OCI-LY1 (cell line): Measurements from ENCODE around the gene SPATA33.

Experiments used
- H2AFZ ChIP-seq: fragments of 200-600 bp; sonication (generic), shearing (Covaris generic); 2 replicates; pipeline ENCODE4 v1.6.0; 2014; ENCODE audit warnings: antibody characterized with exemption, mild to moderate bottlenecking, low read length
- H3F3A ChIP-seq: fragments of 200-600 bp; sonication (generic), shearing (Covaris generic); 2 replicates; pipeline ENCODE4 v1.6.0; 2014; ENCODE audit warnings: mild to moderate bottlenecking, antibody characterized with exemption, low read length, moderate library complexity; ENCODE audit not compliant: insufficient read depth
- H3K27ac ChIP-seq: fragments of 200-600 bp; sonication (generic); 2 replicates; pipeline ENCODE4 v1.5.1; 2014; ENCODE audit warnings: low read length, mixed run types, mild to moderate bottlenecking, low read depth; ENCODE audit not compliant: poor library complexity, severe bottlenecking
- H3K27me3 ChIP-seq: fragments of 200-600 bp; sonication (generic); 2 replicates; pipeline ENCODE4 v1.6.0; 2014; ENCODE audit warnings: antibody characterized with exemption, mild to moderate bottlenecking, low read length, moderate library complexity; ENCODE audit not compliant: insufficient read depth
- H3K36me3 ChIP-seq: fragments of 200-600 bp; sonication (generic); 2 replicates; pipeline ENCODE4 v1.6.1; 2014; ENCODE audit warnings: mild to moderate bottlenecking, antibody characterized with exemption, low read length, moderate library complexity, mixed read lengths; ENCODE audit not compliant: insufficient read depth
- H3K4me1 ChIP-seq: fragments of 200-600 bp; sonication (generic); 2 replicates; pipeline ENCODE4 v1.5.1; 2014; ENCODE audit warnings: mild to moderate bottlenecking, low read length, moderate library complexity; ENCODE audit not compliant: insufficient read depth, severe bottlenecking
- H3K4me2 ChIP-seq: fragments of 200-600 bp; sonication (generic), shearing (Covaris generic); 2 replicates; pipeline ENCODE4 v1.6.1; 2014; ENCODE audit warnings: low read length
- H3K4me3 ChIP-seq: fragments of 200-600 bp; sonication (generic); 2 replicates; pipeline ENCODE4 v1.5.1; 2014; ENCODE audit warnings: low read length, low read depth, mild to moderate bottlenecking, mixed read lengths; ENCODE audit not compliant: poor library complexity, severe bottlenecking
- H3K79me2 ChIP-seq: fragments of 200-600 bp; shearing (Covaris generic); 2 replicates; pipeline ENCODE4 v1.6.1; 2016; ENCODE audit warnings: mixed run types, low read length, mixed read lengths; ENCODE audit not compliant: insufficient read depth
- H3K9ac ChIP-seq: fragments of 200-600 bp; sonication (generic), shearing (Covaris generic); 2 replicates; pipeline ENCODE4 v1.6.1; 2014; ENCODE audit warnings: mild to moderate bottlenecking, low read length, mixed read lengths
- H3K9me2 ChIP-seq: fragments of 200-600 bp; sonication (generic), shearing (Covaris generic); 2 replicates; pipeline ENCODE4 v1.6.1; 2014; ENCODE audit warnings: low read depth, mild to moderate bottlenecking, low read length, mixed read lengths
- H3K9me3 ChIP-seq: fragments of 200-600 bp; shearing (Covaris generic); 2 replicates; pipeline ENCODE4 v1.6.1; 2014; ENCODE audit warnings: low read length, mixed read lengths
- H4K20me1 ChIP-seq: fragments of 200-600 bp; sonication (generic), shearing (Covaris generic); 2 replicates; pipeline ENCODE4 v1.6.0; 2016; ENCODE audit warnings: mild to moderate bottlenecking, low read length; ENCODE audit not compliant: insufficient read depth
- EZH2 ChIP-seq: fragments of 200-600 bp; sonication (generic), shearing (Covaris generic); IDR thresholded peaks from 2 replicates; pipeline ENCODE4 v1.8.0; 2017; ENCODE audit warnings: borderline replicate concordance, mixed run types, mild to moderate bottlenecking, antibody characterized with exemption, low read length, moderate library complexity, mixed read lengths
- TF ChIP-seq, protein P1 (sequence below): fragments of 200-600 bp; sonication (generic), shearing (Covaris generic); IDR thresholded peaks from 2 replicates; pipeline ENCODE4 v1.5.1; 2017; ENCODE audit warnings: mild to moderate bottlenecking, antibody characterized with exemption, low read length, moderate library complexity, mixed read lengths

Gene SPATA33

DNA sequence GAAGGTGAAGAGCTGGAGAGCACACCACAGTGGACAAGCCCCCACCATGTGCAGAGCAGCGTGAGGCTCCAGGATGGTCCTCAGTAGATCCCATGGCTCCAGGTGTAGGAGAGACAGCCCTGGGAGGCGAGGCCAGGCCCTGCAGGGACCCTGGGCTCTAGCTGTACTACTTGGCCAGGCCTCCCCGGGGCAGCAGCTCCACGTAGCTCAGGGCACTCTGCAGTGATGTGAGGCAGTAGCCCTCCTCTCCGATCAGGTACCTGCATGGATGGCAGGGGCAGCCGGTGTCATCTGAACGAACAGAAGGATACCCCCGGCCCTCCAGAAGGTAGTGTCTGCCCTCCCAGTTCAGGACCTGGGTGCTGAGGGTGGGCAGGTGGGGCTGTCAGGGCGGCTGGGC is 50.1 kb downstream of the SPATA33 start:
- TF ChIP-seq EZH2: no peak
- TF ChIP-seq, protein P1, sequence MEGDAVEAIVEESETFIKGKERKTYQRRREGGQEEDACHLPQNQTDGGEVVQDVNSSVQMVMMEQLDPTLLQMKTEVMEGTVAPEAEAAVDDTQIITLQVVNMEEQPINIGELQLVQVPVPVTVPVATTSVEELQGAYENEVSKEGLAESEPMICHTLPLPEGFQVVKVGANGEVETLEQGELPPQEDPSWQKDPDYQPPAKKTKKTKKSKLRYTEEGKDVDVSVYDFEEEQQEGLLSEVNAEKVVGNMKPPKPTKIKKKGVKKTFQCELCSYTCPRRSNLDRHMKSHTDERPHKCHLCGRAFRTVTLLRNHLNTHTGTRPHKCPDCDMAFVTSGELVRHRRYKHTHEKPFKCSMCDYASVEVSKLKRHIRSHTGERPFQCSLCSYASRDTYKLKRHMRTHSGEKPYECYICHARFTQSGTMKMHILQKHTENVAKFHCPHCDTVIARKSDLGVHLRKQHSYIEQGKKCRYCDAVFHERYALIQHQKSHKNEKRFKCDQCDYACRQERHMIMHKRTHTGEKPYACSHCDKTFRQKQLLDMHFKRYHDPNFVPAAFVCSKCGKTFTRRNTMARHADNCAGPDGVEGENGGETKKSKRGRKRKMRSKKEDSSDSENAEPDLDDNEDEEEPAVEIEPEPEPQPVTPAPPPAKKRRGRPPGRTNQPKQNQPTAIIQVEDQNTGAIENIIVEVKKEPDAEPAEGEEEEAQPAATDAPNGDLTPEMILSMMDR: no peak
- H3K9me3 ChIP-seq: no peaks in the 10 kb centered on the region
- H3K4me3 ChIP-seq: no peak overlapping the region
- H3K36me3 ChIP-seq: no peaks in the 10 kb centered on the region
- no peak overlapping the region for H2AFZ ChIP-seq
- no peak overlapping the region for H3K9ac ChIP-seq
- no peak overlapping the region for H3K4me2 ChIP-seq
- H4K20me1 ChIP-seq: no peaks in the 10 kb centered on the region
- H3K27me3 ChIP-seq: 0 out of 2 replicates have a peak, but pooled peaks cover 5% of the 10 kb centered on the region
- H3K9me2 ChIP-seq: no peaks in the 10 kb centered on the region
- H3F3A ChIP-seq: no peaks in the 10 kb centered on the region
- peaks cover 12% of the 10 kb centered on the region for H3K4me1 ChIP-seq
- no peaks in the 10 kb centered on the region for H3K79me2 ChIP-seq
- no peak overlapping the region for H3K27ac ChIP-seq

DNA sequence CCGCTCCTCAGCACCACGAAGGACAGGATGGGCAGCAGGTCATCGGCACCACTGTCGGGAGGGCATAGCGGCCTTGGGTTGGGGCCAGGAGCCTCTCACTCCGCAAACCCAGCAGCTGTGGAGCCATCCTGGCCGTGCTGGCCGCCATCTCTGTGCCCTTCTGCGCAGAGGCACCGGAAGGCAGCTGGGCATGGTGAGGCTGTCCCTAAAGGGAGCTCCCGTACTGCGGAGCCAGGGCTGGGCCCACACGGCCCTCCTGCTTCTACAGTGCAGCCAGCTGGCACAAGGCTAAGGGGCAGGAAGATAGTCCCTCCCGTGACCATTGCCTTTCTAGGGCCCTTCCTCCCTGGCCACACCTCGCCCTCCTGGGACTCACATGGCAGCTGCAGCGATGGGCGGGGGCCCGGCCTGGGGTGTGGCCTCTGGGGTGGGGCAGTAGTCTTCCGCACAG is 50.9 kb downstream of the SPATA33 start:
- Histone ChIP-seq H3K9ac (no peak overlapping the region), H3K9me2 (no peaks in the 10 kb centered on the region), H3K4me1 (peaks cover 17% of the 10 kb centered on the region), H2AFZ (no peak overlapping the region), H3K4me2 (no peak overlapping the region), H4K20me1 (no peaks in the 10 kb centered on the region), H3K36me3 (peaks cover 2% of the 10 kb centered on the region; the same call in 1 of the 2 replicates), H3K27me3 (0 out of 2 replicates have a peak, but pooled peaks cover 5% of the 10 kb centered on the region), H3F3A (no peaks in the 10 kb centered on the region), H3K27ac (no peak overlapping the region), H3K4me3 (no peak overlapping the region), H3K9me3 (no peaks in the 10 kb centered on the region), H3K79me2 (no peaks in the 10 kb centered on the region)
- no peak for TF ChIP-seq EZH2
- TF ChIP-seq, protein P1: no peak

DNA sequence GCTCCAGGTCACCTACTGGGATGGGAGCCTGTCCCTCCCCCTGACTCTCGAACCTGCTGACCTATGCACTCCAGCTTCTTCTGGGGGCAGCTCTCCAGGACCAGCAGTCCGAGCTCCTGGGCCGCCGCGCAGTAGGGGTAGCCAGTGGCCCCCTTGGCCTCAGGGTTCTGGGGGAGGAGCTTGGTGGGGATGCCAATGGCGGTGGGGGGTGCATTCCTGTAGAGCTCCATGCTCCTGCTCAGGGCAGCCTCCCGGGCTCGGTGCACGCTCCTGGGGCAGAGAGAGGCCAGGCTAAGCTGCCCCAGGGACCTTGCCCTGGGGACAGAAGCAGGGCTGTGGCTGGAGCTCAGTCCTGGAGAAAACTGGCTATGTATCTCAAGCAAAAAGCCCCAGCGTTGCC is 51.5 kb downstream of the SPATA33 start:
- H3K79me2 ChIP-seq: no peaks in the 10 kb centered on the region
- H3K9me3 ChIP-seq: no peaks in the 10 kb centered on the region
- H3K9me2 ChIP-seq: no peaks in the 10 kb centered on the region
- H3K27ac ChIP-seq: no peak overlapping the region
- H3K4me1 ChIP-seq: peaks cover 17% of the 10 kb centered on the region
- H2AFZ ChIP-seq: no peak overlapping the region
- TF ChIP-seq EZH2: no peak
- TF ChIP-seq, protein P1: no peak
- H4K20me1 ChIP-seq: no peaks in the 10 kb centered on the region
- H3K27me3 ChIP-seq: 0 out of 2 replicates have a peak, but pooled peaks cover 5% of the 10 kb centered on the region
- no peaks in the 10 kb centered on the region for H3F3A ChIP-seq
- peaks cover 8% of the 10 kb centered on the region for H3K36me3 ChIP-seq
- H3K4me2 ChIP-seq: no peak overlapping the region
- H3K9ac ChIP-seq: no peak overlapping the region
- no peak overlapping the region for H3K4me3 ChIP-seq
